HT1080 (cell line): Measurements from ENCODE around the gene FMO2. TPM values are rescaled to one million over a fixed set of nuclear protein-coding genes. Genes with fewer than 3 reads are reported as not detected.
A peak's percentile ranks its signal among the peaks of the same experiment; 100 is the strongest.

Source experiments
- DNase-seq: peaks from one replicate; pipeline ENCODE4 v3.0.0-alpha.2; 2015; ENCODE audit warnings: low read depth
- polyA plus RNA-seq, 2 experiments: library from polyadenylated mRNA; depleted of rRNA; stranded (reverse); fragments of >200 nt; gene quantifications; 2 replicates each; pipeline ENCODE4 v1.2.3, GENCODE V29; 2015
- total RNA-seq: library from RNA; depleted of rRNA; stranded (reverse); fragments of >200 nt; shearing (Covaris generic); gene quantifications from 2 replicates; pipeline ENCODE4 v1.2.3, GENCODE V29; 2014; rRNA removed

Gene FMO2
- total RNA-seq: not detected in 2 replicates
- not detected in 2 replicates for polyA plus RNA-seq (2015; cell fraction: cytosol; rRNA removed)
- polyA plus RNA-seq (2015; cell fraction: nucleus; rRNA removed): not detected in 2 replicates

- no peak for DNase-seq
Observed at GRCh38 chr1:171185091-171185490, at the start of gene FMO2. FMO2 (plus strand) TSS chr1:171185300; CDS start chr1:171185714, 414 bp downstream.

GRCh38 chr1:171137580-171137979 is 47.5 kb upstream of the FMO2 start:
- DNase-seq: no peak

- DNase-seq: no peak
Observed at GRCh38 chr1:171138980-171139379, 46.1 kb upstream of the FMO2 start.

- no peak for DNase-seq
Observed at GRCh38 chr1:171139890-171140289, 45.2 kb upstream of the FMO2 start.

- DNase-seq: no peak
Observed at GRCh38 chr1:171140401-171140800, 44.7 kb upstream of the FMO2 start.

GRCh38 chr1:171140956-171141687 is 44.0 kb upstream of the FMO2 start:
- DNase-seq: no peak

GRCh38 chr1:171141688-171142415 is 43.2 kb upstream of the FMO2 start:
- no peak for DNase-seq

GRCh38 chr1:171142416-171143385 is 42.4 kb upstream of the FMO2 start:
- no peak for DNase-seq

- DNase-seq: no peak
Observed at GRCh38 chr1:171150156-171150555, 34.9 kb upstream of the FMO2 start.

GRCh38 chr1:171152549-171152948 is 32.6 kb upstream of the FMO2 start:
- DNase-seq: no peak

- DNase-seq: no peak
Observed at GRCh38 chr1:171155484-171155883, 29.6 kb upstream of the FMO2 start.

- DNase-seq: no peak
Observed at GRCh38 chr1:171158096-171158495, 27.0 kb upstream of the FMO2 start.

GRCh38 chr1:171158551-171158950 is 26.5 kb upstream of the FMO2 start:
- DNase-seq: no peak

- peak; percentile 0 for DNase-seq
Observed at GRCh38 chr1:171159148-171159547, 26.0 kb upstream of the FMO2 start.

GRCh38 chr1:171160211-171160610 is 24.9 kb upstream of the FMO2 start:
- DNase-seq: no peak

- DNase-seq: no peak
Observed at GRCh38 chr1:171160639-171161354, 24.3 kb upstream of the FMO2 start.

- DNase-seq: no peak
Observed at GRCh38 chr1:171161431-171161830, 23.7 kb upstream of the FMO2 start.

- no peak for DNase-seq
Observed at GRCh38 chr1:171166361-171166760, 18.7 kb upstream of the FMO2 start.

GRCh38 chr1:171167785-171168184 is 17.3 kb upstream of the FMO2 start:
- no peak for DNase-seq

- no peak for DNase-seq
Observed at GRCh38 chr1:171172471-171172870, 12.6 kb upstream of the FMO2 start.

- DNase-seq: no peak
Observed at GRCh38 chr1:171173069-171173468, 12.0 kb upstream of the FMO2 start.
